ENCODE measurements around the gene ABCC4.
"Not testable (repeated sequence)": the region's sequence is repeated elsewhere in the genome, so short reads cannot be mapped to it uniquely, and the experiment has no call there.

The ABCC4 gene

GRCh38 chr13:95224064-95224463, 77.2 kb downstream of the ABCC4 start:
- DNase-seq = no peak

- no peak for DNase-seq
Observed at GRCh38 chr13:95222733-95223018, 78.6 kb downstream of the ABCC4 start.

GRCh38 chr13:95221971-95222732, 79.1 kb downstream of the ABCC4 start:
- no peak for DNase-seq

- no peak for DNase-seq
Observed at GRCh38 chr13:95220611-95221010, 80.6 kb downstream of the ABCC4 start.

- no peak for DNase-seq
Observed at GRCh38 chr13:95217920-95218830, 83.1 kb downstream of the ABCC4 start.

GRCh38 chr13:95216182-95216581, 85.1 kb downstream of the ABCC4 start:
- no peak for DNase-seq

- no peak for DNase-seq
Observed at GRCh38 chr13:95212983-95213850, 88.0 kb downstream of the ABCC4 start.

GRCh38 chr13:95209109-95209508, 92.1 kb downstream of the ABCC4 start:
- no peak for DNase-seq

- no peak for DNase-seq
Observed at GRCh38 chr13:95207769-95208366, 93.4 kb downstream of the ABCC4 start.

GRCh38 chr13:95206116-95206515, 95.1 kb downstream of the ABCC4 start:
- DNase-seq = no peak

GRCh38 chr13:95204231-95204765, 97.0 kb downstream of the ABCC4 start:
- no peak for DNase-seq

GRCh38 chr13:95201814-95202651, 99.2 kb downstream of the ABCC4 start:
- no peak for DNase-seq

- DNase-seq = not testable (repeated sequence)
Observed at GRCh38 chr13:95200386-95200957, 100.8 kb downstream of the ABCC4 start.

- no peak for DNase-seq
Observed at GRCh38 chr13:95199896-95200295, 101.4 kb downstream of the ABCC4 start.

GRCh38 chr13:95198606-95199005, 102.6 kb downstream of the ABCC4 start:
- not testable (repeated sequence) for DNase-seq

GRCh38 chr13:95197548-95197947, 103.7 kb downstream of the ABCC4 start:
- no peak for DNase-seq

- no peak for DNase-seq
Observed at GRCh38 chr13:95195146-95195545, 106.1 kb downstream of the ABCC4 start.

- DNase-seq = no peak
Observed at GRCh38 chr13:95193509-95194230, 107.6 kb downstream of the ABCC4 start.

GRCh38 chr13:95192998-95193397, 108.3 kb downstream of the ABCC4 start:
- DNase-seq = no peak

GRCh38 chr13:95192564-95192945, 108.7 kb downstream of the ABCC4 start:
- DNase-seq = not testable (repeated sequence)

Measured in activated CD8-positive, alpha-beta memory T cell treated with anti-CD3 and anti-CD28 coated beads, Interleukin-2, amount 50 U/mL, for 4 hours (primary cell).